ENCODE data around the gene FAM3A. TPM values are rescaled to one million over a fixed set of nuclear protein-coding genes. Genes with fewer than 3 reads are reported as not detected.
"Not testable (repeated sequence)": the region's sequence is repeated elsewhere in the genome, so short reads cannot be mapped to it uniquely, and the experiment has no call there.

Gene FAM3A
- total RNA-seq, 2 experiments from 2014 or later, result 17.8 to 21.4 TPM

DNA sequence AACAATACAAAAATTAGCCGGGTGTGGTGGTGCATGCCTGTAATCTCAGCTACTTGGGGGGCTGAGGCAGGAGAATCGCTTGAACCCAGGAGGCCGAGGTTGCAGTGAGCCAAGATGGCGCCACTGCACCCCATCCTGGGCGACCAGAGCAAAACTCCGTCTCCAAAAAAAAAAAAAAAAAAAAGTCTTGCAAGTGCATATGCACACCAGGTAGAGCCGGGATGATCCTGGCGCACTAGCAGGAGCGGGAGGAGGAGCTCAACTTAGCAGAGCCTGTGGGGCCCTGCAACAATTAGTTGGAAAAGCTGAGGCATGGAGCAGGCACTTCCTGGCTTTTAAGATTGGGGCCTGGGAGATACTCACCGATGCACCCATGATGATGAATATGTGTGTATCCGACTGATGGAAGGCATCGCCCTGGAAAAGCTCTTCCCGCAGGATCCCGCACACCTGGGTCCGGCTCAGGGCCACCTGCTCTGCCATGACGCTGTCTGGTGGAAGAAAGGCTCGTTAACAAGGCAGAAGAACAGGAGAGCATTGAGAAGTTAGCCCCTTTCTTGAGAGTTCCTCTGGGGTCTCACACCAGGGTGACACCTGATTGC is 29.7 kb upstream of the FAM3A start:
- H3K9me3 Mint-ChIP-seq, result no peaks in the 10 kb centered on the region
- CTCF ChIA-PET, result interaction anchor here (1.0 kb wide), 1 partner anchor 9 kb away, joined by 3 read pairs; no protein-coding TSS in a partner anchor
- H3K36me3 Mint-ChIP-seq (ENCODE audit: low read depth), result peaks cover 9% of the 10 kb centered on the region
- intact Hi-C loops (cut with micrococcal nuclease), result loop anchor here (2.0 kb wide), 2 partner anchors 19 to 29 kb away; partner anchors contain the start of gene FAM3A
- no peak for DNase-seq
- peak overlapping the region; percentile 69 for H3K4me3 Mint-ChIP-seq
- peaks cover 57% of the 10 kb centered on the region for H3K4me1 Mint-ChIP-seq (ENCODE audit: low read depth)
- H3K27ac Mint-ChIP-seq, result peak overlapping the region; percentile 53
- H3K27me3 Mint-ChIP-seq (ENCODE audit: low read depth), result no peaks in the 10 kb centered on the region

DNA sequence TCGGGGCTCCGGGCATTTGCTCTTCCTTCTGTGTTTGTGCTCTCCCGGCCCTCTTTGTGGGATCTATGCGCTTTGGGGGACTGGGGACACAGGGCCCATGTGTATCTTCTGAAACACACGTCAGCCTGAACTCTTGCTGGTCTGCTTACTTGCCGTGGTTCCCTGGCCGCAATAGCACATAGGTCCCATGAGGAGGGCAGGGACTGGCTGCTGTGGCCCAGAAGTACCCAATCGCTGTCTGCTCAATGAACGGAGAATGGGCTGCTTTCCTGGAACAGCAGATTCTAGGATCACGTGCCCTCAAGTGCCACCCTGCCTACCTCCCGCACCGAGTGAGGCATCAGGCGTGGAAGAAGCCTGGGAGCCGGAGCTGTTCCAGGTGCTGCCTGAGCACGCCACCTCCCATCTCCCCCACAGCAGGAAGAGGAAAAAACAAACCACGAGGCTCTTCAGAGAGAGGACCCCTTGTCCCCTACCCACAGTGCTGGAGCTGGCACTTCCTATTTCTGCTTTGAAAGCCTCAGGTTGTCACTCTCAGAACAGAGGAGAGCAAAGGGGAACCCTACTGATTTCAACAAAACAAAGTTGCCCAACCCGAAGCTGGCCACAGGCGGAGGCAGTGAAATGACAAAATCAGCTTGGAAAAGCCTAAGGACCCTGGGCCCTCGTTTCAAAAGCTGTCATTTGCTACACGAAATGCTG is 26.8 kb upstream of the FAM3A start:
- H3K4me3 Mint-ChIP-seq, result peak overlapping the region; percentile 74
- H3K27ac Mint-ChIP-seq, result peak overlapping the region; percentile 94
- intact Hi-C loops (cut with micrococcal nuclease), result no loop called here
- no peaks in the 10 kb centered on the region for H3K27me3 Mint-ChIP-seq (ENCODE audit: low read depth)
- peaks cover 46% of the 10 kb centered on the region for H3K4me1 Mint-ChIP-seq (ENCODE audit: low read depth)
- H3K36me3 Mint-ChIP-seq (ENCODE audit: low read depth), result peaks cover 6% of the 10 kb centered on the region
- CTCF ChIA-PET, result interaction anchor here (0.7 to 1.9 kb wide), 4 partner anchors 16 to 856 kb away, joined by 3 to 8 read pairs (median 4); partner anchors contain the start of gene FLNA
- no peaks in the 10 kb centered on the region for H3K9me3 Mint-ChIP-seq
- DNase-seq, result peak; percentile 57

DNA sequence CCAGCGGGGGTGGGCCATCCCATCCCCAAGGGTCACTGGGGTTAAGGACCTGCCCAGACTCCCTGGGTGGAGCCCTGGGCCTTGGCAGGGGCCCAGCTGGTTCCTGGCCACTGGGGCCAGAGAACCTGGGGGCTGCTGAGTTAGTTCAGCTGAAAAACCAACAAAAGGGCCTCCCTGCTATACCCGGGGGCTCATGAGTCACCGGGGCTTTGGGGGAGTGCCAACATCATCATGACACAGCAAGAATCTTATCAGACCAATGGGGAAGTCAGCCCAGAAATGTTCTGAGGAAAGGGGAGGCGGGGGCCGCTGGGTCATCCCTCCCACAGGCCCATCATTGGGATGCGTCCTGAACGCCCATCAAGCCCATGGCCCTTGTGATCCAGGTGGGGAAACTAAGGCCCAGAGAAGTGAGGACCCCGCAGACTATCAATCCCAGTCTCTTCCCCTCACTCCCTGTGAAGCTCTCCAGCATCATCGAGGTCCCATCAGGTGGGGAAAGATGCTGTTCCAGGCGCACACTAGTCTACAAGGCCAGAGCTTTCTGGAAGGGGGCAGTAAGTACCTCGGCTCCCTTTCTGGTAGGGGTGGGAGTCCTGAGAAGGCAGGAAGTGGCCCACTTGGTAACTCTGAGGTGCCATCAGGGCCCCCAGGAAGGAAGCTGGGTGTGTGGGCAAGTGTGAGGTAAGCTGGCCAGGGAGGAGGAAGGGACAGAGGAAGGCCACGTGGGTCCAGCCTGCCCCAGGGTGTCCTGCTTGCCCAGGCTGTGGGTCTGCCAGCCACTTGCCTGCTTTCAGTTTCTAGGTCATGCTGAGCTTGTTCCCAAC is 26.1 kb upstream of the FAM3A start:
- Mint-ChIP-seq H3K4me1 (ENCODE audit: low read depth) (peaks cover 46% of the 10 kb centered on the region), H3K27ac (peak overlapping the region; percentile 94), H3K4me3 (peak overlapping the region; percentile 74), H3K27me3 (ENCODE audit: low read depth) (no peaks in the 10 kb centered on the region), H3K9me3 (no peaks in the 10 kb centered on the region), H3K36me3 (ENCODE audit: low read depth) (peaks cover 4% of the 10 kb centered on the region)
- peak; percentile 59 for DNase-seq
- CTCF ChIA-PET, result interaction anchor here (1.1 to 1.9 kb wide), 3 partner anchors 15 to 169 kb away, joined by 3 to 8 read pairs (median 6); partner anchors contain the start of gene FLNA
- intact Hi-C loops (cut with micrococcal nuclease), result no loop called here

DNA sequence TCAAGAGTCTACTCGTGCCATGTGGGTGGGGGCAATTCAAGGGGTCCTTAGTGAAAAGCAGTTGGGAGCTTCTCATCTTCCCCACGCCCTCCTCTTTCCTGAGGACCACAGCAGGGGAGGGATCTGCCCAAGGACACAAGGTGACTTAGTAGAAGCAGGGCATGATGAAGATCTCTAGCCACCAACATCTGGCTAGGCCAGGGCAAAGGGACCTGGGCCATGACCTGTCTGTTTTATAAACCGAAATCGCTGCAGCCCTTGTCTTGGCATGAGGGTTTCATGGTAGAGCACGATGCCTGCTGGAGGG is 25.5 kb upstream of the FAM3A start:
- Mint-ChIP-seq H3K27ac (peak overlapping the region; percentile 94), H3K4me3 (no peak overlapping the region), H3K9me3 (no peaks in the 10 kb centered on the region), H3K4me1 (ENCODE audit: low read depth) (peaks cover 46% of the 10 kb centered on the region), H3K27me3 (ENCODE audit: low read depth) (no peaks in the 10 kb centered on the region), H3K36me3 (ENCODE audit: low read depth) (peaks cover 4% of the 10 kb centered on the region)
- intact Hi-C loops (cut with micrococcal nuclease), result no loop called here
- no peak for DNase-seq
- CTCF ChIA-PET, result interaction anchor here (1.7 kb wide), 1 partner anchor 168 kb away, joined by 6 read pairs; the partner anchor contains the start of gene FLNA

DNA sequence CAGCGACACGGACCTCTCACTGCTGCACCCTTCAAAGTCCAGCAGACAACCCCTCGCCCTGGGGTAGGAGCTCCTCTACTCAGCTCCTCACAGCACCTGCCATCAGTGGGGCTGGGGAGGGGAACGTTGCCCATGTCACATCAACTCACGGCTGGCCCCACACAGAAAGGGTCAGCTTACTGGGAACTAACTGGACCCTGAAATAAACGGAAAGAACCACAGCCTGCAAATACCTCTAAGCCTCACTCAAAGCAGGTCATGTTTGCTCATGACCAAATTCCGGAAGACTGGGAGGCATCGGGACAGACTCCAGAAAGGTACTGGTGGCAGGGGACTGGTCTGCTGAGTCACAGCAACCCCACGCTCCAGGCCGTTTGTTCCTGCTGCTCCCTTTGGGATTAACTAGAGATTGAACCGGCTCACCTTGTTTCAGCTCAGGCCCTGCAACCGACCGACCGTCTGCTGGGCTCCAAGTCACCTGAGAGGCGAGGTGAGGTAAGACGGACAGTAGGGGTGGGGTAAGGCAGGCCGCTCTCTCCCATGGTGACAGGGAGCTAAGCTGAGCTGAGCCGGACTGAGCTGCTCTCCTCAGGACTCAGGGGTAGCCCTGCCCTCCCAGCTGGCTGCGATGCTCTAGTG is 25.0 kb upstream of the FAM3A start:
- Mint-ChIP-seq H3K36me3 (ENCODE audit: low read depth) (peaks cover 3% of the 10 kb centered on the region), H3K27ac (peak overlapping the region; percentile 94), H3K9me3 (no peaks in the 10 kb centered on the region), H3K4me3 (no peak overlapping the region), H3K27me3 (ENCODE audit: low read depth) (no peaks in the 10 kb centered on the region), H3K4me1 (ENCODE audit: low read depth) (peaks cover 43% of the 10 kb centered on the region)
- CTCF ChIA-PET, result interaction anchor here (0.5 to 1.7 kb wide), 3 partner anchors 167 to 215 kb away, joined by 4 to 6 read pairs (median 4); partner anchors contain the start of gene FLNA
- DNase-seq, result no peak
- intact Hi-C loops (cut with micrococcal nuclease), result no loop called here

DNA sequence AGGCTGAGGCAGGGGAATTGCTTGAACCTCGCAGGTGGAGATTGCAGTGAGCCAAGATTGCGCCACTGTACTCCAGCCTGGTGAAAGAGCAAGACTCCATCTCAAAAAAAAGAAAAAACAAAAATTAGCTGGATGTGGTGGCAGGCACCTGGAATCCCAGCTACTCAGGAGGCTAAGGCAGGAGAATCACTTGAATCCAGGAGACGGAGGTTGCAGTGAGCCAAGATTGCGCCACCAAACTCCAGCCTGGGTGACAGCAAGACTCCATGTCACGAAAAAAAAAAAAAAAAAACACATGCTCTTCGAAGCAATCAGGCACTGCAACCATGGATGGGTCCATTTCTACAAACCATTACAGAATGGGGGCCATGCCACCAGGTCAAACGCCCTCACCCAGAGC is 24.3 kb upstream of the FAM3A start:
- H3K27me3 Mint-ChIP-seq (ENCODE audit: low read depth); H3K36me3 Mint-ChIP-seq (ENCODE audit: low read depth); DNase-seq; H3K9me3 Mint-ChIP-seq; H3K4me3 Mint-ChIP-seq; intact Hi-C loops (cut with micrococcal nuclease); H3K27ac Mint-ChIP-seq: not testable (repeated sequence)
- CTCF ChIA-PET, result interaction anchor here (1.1 kb wide), 1 partner anchor 167 kb away, joined by 4 read pairs; no protein-coding TSS in a partner anchor
- H3K4me1 Mint-ChIP-seq (ENCODE audit: low read depth), result peaks cover 37% of the 10 kb centered on the region

DNA sequence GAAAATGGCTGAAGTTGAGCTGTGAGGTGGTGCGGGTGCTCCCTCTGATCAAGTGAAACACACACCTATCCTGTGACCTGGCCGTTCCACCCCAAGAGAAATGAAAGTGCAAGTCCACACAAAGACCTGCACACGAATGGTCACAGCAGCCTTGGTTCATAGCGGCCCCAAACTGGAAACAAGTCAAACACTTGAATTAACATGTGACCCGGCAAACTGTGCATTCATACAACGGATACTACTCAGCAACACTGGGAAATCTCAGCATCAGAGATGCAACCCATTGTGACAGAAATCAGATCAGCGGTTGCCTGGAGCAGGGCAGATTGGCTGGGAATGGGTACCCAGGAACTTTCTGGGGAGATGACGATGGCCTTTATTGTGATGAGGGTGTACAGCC is 23.0 kb upstream of the FAM3A start:
- H3K27me3 Mint-ChIP-seq (ENCODE audit: low read depth), result no peaks in the 10 kb centered on the region
- intact Hi-C loops (cut with micrococcal nuclease), result no loop called here
- H3K4me1 Mint-ChIP-seq (ENCODE audit: low read depth), result peaks cover 28% of the 10 kb centered on the region
- no peak overlapping the region for H3K4me3 Mint-ChIP-seq
- no peak for DNase-seq
- peaks cover 2% of the 10 kb centered on the region for H3K36me3 Mint-ChIP-seq (ENCODE audit: low read depth)
- no peaks in the 10 kb centered on the region for H3K9me3 Mint-ChIP-seq
- CTCF ChIA-PET, result interaction anchor here (0.8 kb wide), 1 partner anchor 8 kb away, joined by 3 read pairs; the partner anchor contains the start of gene IKBKG
- H3K27ac Mint-ChIP-seq, result peak overlapping the region; percentile 65

DNA sequence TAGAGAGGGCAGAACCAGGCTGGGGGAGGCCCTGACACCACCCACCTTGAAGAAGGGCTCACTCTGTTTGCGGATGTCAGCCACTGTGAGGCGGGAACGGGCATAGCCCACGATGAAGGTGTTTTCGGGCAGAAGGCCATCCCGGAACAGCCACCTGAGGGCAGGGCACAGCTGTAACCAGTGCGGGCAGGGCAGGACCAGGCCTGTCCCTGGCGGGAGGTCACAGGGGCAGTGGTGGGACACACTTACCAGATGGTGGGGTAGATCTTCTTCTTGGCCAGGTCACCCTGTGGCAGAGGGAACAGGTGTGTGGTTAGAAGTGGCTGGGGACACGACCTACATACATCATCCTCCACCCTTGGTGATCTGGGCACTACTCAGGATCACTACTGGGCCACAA is 19.9 kb upstream of the FAM3A start:
- peaks cover 7% of the 10 kb centered on the region for H3K36me3 Mint-ChIP-seq (ENCODE audit: low read depth)
- H3K4me1 Mint-ChIP-seq (ENCODE audit: low read depth), result peaks cover 8% of the 10 kb centered on the region
- no peak overlapping the region for H3K4me3 Mint-ChIP-seq
- intact Hi-C loops (cut with micrococcal nuclease), result no loop called here
- CTCF ChIA-PET, result interaction anchor here (0.7 to 1.5 kb wide), 4 partner anchors 9 to 163 kb away, joined by 3 to 6 read pairs (median 4); partner anchors contain the start of gene SLC10A3
- H3K27me3 Mint-ChIP-seq (ENCODE audit: low read depth), result no peaks in the 10 kb centered on the region
- no peaks in the 10 kb centered on the region for H3K9me3 Mint-ChIP-seq
- no peak for DNase-seq
- no peak overlapping the region for H3K27ac Mint-ChIP-seq

DNA sequence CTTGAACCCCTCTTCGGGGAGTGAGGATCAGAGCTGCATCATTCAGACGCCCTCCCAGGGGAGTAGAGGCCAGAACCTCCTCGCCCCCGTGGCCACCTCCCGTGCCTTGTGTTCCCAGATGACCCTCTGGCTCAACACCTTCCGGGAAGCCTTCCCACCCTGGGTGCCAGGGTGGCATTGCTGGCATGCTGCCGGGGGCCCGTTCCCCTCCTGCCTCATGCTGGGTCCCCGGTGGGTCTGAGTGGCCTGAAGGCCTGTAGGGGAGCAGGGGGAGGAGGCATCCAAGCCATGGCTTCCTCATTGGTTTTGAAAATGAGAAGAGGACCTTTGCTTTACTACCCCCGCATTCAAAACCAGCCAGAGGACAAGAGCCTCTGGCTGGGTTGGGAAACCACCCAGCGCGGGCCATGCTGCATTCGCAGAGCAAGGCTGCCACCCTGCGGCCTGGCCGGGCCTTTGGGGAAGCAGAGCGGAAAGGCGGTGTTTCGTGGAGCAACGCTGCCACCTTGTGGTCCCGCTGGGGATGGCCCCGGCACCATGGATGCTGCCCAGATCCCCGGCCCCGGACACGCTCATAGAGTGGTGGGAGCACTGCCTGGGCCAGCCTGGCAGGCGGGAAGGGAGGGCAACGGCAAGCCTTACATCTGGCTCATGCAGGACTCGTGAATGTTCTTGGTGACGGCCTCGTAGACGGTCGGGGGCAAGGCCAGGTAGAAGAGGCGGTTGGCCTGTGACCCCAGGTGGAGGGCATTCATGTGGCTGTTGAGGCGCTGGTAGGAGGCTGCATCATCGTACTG is 18.7 kb upstream of the FAM3A start:
- CTCF ChIA-PET, result interaction anchor here (0.6 to 2.2 kb wide), 7 partner anchors 8 to 418 kb away, joined by 3 to 11 read pairs (median 5); partner anchors contain the start of genes FLNA, RPL10 and SLC10A3
- Mint-ChIP-seq H3K4me1 (ENCODE audit: low read depth) (peaks cover 8% of the 10 kb centered on the region), H3K27ac (peak overlapping the region; percentile 61), H3K36me3 (ENCODE audit: low read depth) (peaks cover 7% of the 10 kb centered on the region), H3K27me3 (ENCODE audit: low read depth) (no peaks in the 10 kb centered on the region), H3K4me3 (no peak overlapping the region), H3K9me3 (no peaks in the 10 kb centered on the region)
- intact Hi-C loops (cut with micrococcal nuclease), result loop anchor here (1.0 kb wide), 1 partner anchor 163 kb away; no protein-coding TSS in a partner anchor
- peak; percentile 91 for DNase-seq

DNA sequence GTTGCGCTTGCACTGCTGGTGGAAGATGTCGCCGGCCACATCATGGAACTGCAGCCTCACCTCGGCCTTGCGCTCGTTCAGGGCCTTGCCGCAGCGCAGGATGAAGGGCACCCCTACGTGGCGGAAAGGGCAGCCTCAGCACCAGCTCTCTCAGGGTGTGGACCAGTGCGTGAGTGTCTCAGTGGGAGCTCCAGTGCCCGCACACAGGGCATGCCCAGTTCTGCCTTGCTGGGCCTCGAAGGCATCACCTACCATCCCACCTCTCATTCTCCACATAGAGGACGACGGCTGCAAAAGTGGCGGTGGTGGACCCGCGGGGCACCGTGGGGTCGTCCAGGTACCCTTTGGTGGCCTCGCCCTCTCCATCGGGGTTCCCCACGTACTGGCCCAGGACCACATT is 16.7 kb upstream of the FAM3A start:
- CTCF ChIA-PET, result interaction anchor here (0.8 to 2.2 kb wide), 3 partner anchors 134 to 159 kb away, joined by 3 to 11 read pairs (median 5); partner anchors contain the start of genes FLNA and RPL10
- H3K4me1 Mint-ChIP-seq (ENCODE audit: low read depth), result peaks cover 2% of the 10 kb centered on the region
- H3K4me3 Mint-ChIP-seq, result no peak overlapping the region
- H3K27me3 Mint-ChIP-seq (ENCODE audit: low read depth), result no peaks in the 10 kb centered on the region
- intact Hi-C loops (cut with micrococcal nuclease), result no loop called here
- no peaks in the 10 kb centered on the region for H3K9me3 Mint-ChIP-seq
- peaks cover 7% of the 10 kb centered on the region for H3K36me3 Mint-ChIP-seq (ENCODE audit: low read depth)
- H3K27ac Mint-ChIP-seq, result no peak overlapping the region
- no peak for DNase-seq

DNA sequence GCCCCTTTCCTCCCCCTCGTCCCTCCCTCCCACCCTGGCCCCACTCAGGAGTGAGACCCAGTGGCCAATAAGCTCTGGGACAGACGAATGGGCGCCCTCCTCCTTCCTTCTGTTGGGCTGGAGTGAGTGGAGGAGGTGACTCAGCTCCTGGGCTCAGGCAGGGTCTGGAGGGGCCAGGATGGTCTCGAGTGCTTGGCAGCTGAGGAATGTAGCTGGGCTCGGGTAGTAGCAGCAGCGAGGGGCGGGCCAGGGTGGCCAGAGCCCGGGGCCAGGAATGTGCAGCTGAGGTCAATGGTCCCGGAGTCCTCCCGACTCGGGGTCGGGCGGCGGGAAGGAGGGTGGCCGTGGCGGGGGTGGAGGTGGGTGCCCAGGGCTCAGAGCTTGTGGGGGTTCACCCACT is 15.6 kb upstream of the FAM3A start:
- CTCF ChIA-PET, result interaction anchor here (0.6 to 0.8 kb wide), 3 partner anchors 42 to 207 kb away, joined by 3 read pairs; no protein-coding TSS in a partner anchor
- H3K27me3 Mint-ChIP-seq (ENCODE audit: low read depth), result no peaks in the 10 kb centered on the region
- no peak overlapping the region for H3K4me3 Mint-ChIP-seq
- no peaks in the 10 kb centered on the region for H3K9me3 Mint-ChIP-seq
- no peak for DNase-seq
- H3K4me1 Mint-ChIP-seq (ENCODE audit: low read depth), result peaks cover 8% of the 10 kb centered on the region
- intact Hi-C loops (cut with micrococcal nuclease), result no loop called here
- peaks cover 7% of the 10 kb centered on the region for H3K36me3 Mint-ChIP-seq (ENCODE audit: low read depth)
- H3K27ac Mint-ChIP-seq, result no peak overlapping the region
